ENCODE measurements around the gene TSHZ2.
"Not testable (repeated sequence)": the region's sequence is repeated elsewhere in the genome, so short reads cannot be mapped to it uniquely, and the experiment has no call there.

TSHZ2 gene

DNA sequence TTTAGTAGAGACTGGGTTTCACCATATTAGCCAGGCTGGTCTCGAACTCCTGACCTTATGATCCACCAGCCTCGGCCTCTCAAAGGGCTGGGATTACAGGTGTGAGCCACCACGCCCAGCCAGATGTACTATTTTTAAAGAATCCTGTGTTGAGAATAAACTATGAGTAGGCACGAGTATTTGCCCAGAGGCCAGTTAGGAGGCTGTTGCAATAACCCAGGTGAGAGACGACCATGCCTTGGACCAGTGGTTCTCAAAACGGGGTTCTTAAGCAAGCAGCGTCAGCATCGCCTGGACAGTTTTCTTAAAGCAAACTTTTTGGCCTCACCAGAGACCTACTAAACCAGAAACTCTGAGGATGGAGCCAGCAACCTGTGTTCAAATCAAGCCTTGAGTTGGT, 362.7 kb downstream of the TSHZ2 start:
- no peak for DNase-seq (ENCODE audit: low read depth in 2 of 3, low spot score in 2 of 3)

GRCh38 chr20:53335555-53335954, 363.4 kb downstream of the TSHZ2 start:
- DNase-seq (ENCODE audit: low read depth in 2 of 3, low spot score in 2 of 3) = no peak

- DNase-seq (ENCODE audit: low read depth in 2 of 3, low spot score in 2 of 3) = no peak
These were observed 364.7 kb downstream of the TSHZ2 start for GRCh38 chr20:53336892-53337291.

GRCh38 chr20:53337390-53338101, 365.4 kb downstream of the TSHZ2 start:
- no peak for DNase-seq (ENCODE audit: low read depth in 2 of 3, low spot score in 2 of 3)

- no peak for DNase-seq (ENCODE audit: low read depth in 2 of 3, low spot score in 2 of 3)
These were observed 366.6 kb downstream of the TSHZ2 start for GRCh38 chr20:53338716-53339115.

DNA sequence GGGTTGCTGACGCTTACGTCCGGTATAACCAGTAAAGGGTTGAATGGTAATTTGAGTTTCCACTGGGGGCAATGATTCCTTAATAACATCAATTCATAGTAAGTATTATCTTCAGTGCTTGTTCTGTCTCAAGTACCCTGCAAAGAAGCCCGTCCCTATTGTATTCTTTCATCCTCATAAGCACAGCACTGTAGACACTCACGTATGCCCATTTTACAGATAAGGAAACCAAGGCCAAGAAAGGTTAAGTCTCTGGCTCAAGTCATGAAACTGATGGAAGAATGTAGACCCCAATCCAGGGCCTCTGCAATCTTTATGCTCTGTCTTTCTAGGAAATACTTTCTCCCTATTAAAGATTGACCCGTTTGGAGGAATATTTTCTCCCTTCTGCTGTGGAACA, 370.3 kb downstream of the TSHZ2 start:
- DNase-seq (ENCODE audit: low read depth in 2 of 3, low spot score in 2 of 3) = no peak

GRCh38 chr20:53343448-53343847, 371.3 kb downstream of the TSHZ2 start:
- DNase-seq (ENCODE audit: low read depth in 2 of 3, low spot score in 2 of 3) = no peak

GRCh38 chr20:53344891-53345290, 372.7 kb downstream of the TSHZ2 start:
- no peak for DNase-seq (ENCODE audit: low read depth in 2 of 3, low spot score in 2 of 3)

GRCh38 chr20:53345536-53346334, 373.6 kb downstream of the TSHZ2 start:
- DNase-seq (ENCODE audit: low read depth in 2 of 3, low spot score in 2 of 3) = no peak

DNA sequence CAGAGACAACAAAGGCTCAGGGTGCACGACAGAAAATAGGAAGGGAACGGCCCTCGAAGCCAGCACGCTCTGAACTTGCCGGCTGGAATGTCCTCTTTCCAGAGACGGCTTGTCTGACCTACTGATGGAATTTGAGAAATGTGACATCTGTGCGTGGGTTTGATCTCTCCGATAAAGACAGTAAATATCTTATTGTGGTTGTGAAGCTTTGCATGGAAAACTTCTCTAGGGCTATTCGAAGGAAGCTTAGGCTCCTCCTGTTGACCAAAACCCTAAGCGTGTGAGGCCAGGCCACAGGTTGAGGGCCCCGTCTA, 374.1 kb downstream of the TSHZ2 start:
- no peak for DNase-seq (ENCODE audit: low read depth in 2 of 3, low spot score in 2 of 3)

DNA sequence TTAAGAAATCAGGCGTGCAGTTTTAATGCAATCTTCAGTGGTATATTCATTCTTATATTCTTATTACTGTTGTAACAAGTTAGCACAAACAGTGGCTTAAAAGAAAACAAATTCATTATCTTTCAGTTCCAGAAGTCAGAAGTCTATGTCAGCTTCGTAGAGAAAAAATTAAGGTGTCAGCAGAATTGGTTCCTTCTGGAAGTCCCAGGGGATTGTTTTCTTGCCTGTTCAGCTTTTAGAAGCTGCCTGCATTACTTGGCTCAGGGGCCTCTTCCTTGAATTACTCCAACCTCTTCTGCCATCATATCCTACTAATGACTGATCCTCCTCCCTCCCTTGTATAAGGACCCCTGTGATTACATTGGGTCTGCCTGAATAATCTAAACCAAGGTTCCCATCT, 377.6 kb downstream of the TSHZ2 start:
- no peak for DNase-seq (ENCODE audit: low read depth in 2 of 3, low spot score in 2 of 3)

DNA sequence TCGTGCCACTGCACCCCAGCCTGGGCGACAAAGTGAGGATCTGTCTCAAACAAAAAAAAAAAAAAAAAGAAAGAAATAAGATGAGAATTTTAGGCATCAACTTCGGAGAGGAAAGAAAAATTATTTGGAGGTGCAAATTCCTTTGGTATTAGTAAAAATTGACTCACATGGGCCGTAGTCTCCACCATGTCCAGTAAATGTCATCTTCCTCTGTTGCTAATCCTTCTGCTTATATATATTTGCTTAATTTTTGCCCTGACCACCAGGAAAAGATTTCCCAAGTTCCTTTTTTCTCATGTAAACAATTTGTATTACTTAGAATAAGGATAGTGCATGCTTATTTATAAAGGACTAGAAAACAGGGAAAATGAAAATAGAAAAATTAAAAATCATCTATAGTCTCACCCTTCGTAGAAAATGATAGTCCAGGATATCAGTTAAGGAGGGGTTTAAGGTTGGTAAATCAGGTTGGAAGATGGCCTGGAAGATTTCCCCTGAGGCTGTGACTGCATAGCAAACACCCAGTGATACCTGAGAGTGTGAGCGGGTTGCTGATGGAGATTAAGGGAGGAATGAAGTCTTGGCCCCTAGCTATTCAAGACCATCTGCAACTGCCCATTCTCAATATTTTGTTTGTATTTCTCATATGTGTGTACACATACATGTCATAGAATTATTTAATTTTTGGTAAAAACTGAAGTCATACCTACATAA, 380.7 kb downstream of the TSHZ2 start:
- no peak for DNase-seq (ENCODE audit: low read depth in 2 of 3, low spot score in 2 of 3)

GRCh38 chr20:53354314-53354713, 382.2 kb downstream of the TSHZ2 start:
- no peak for DNase-seq (ENCODE audit: low read depth in 2 of 3, low spot score in 2 of 3)

- no peak for DNase-seq (ENCODE audit: low read depth in 2 of 3, low spot score in 2 of 3)
These were observed 383.6 kb downstream of the TSHZ2 start for GRCh38 chr20:53355790-53356189.

- no peak for DNase-seq (ENCODE audit: low read depth in 2 of 3, low spot score in 2 of 3)
These were observed 387.3 kb downstream of the TSHZ2 start for GRCh38 chr20:53359425-53359824.

DNA sequence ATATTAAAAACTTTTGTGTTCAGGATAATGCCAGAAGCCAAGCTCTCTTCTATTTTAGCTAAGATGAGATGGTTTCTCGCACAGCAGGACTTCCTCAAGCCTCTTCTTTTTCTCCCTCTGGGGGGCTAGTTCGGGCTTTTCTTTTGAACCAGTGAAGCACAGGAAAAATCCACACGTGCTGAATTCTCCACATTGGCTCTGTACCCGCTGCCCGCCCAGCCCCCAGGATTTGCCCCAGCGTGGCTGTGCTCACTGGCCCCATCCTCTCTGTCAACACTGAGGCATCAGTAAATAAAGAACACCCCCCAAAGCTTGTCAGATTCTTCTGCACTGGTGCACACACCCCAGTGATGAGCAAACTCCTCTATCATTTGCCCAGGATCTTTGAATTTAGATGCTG, 388.7 kb downstream of the TSHZ2 start:
- DNase-seq (ENCODE audit: low read depth in 2 of 3, low spot score in 2 of 3) = no peak

DNA sequence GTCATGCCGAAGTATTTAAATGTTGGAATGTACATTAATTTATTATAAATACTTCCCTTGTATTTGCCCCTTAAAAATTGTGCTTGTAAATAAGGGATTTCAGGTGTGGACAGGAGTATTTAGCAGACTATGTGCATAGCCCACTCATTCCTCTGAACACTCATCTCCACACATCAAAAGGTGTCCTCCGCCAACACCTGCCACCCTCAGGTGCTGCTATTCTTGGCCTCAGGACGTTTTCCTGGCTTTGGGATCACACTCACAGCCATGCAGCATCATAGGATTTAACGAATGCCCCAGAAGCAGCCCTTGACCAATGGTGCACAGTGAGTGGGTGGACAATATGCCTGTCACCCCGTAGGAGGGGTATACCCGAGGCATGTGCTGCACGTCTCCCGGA, 390.6 kb downstream of the TSHZ2 start:
- no peak for DNase-seq (ENCODE audit: low read depth in 2 of 3, low spot score in 2 of 3)

DNA sequence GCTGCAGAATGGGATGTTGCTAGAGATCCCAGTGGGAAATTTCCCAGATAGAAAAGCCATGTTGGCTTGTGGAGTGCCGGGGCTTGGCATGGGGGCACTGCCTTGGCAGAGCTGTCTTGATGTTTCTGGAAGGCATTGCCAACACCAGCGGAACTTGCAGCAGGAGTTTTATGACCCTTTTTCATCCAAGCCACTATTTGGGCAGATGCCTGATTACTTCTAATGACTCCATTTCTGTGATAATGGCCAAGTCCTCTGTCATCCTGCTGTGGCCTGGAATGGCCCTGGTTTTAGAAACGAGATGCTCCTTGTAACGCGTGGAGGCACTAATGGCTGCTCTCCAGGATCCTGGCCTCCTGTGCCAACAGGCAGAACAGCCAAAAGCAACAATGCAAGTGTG, 392.5 kb downstream of the TSHZ2 start:
- DNase-seq (ENCODE audit: low read depth in 2 of 3, low spot score in 2 of 3) = no peak

GRCh38 chr20:53365076-53365475, 392.9 kb downstream of the TSHZ2 start:
- DNase-seq (ENCODE audit: low read depth in 2 of 3, low spot score in 2 of 3) = no peak

- DNase-seq (ENCODE audit: low read depth in 2 of 3, low spot score in 2 of 3) = no peak
These were observed 393.4 kb downstream of the TSHZ2 start for GRCh38 chr20:53365539-53366075.

- DNase-seq (ENCODE audit: low read depth in 2 of 3, low spot score in 2 of 3) = not testable (repeated sequence)
These were observed 394.8 kb downstream of the TSHZ2 start for GRCh38 chr20:53366928-53367327.

GRCh38 chr20:53369871-53370270, 397.7 kb downstream of the TSHZ2 start:
- DNase-seq (ENCODE audit: low read depth in 2 of 3, low spot score in 2 of 3) = no peak
